Endodermal cell (in vitro differentiated cells): ENCODE measurements around the gene KRTAP2-1. TPM values are rescaled to one million over a fixed set of nuclear protein-coding genes. Genes with fewer than 3 reads are reported as not detected.
"Not testable (repeated sequence)": the region's sequence is repeated elsewhere in the genome, so short reads cannot be mapped to it uniquely, and the experiment has no call there.

Experiments
- DNase-seq: peaks from one replicate; pipeline ENCODE4 v3.0.0-alpha.2; 2017
- H3K27ac ChIP-seq: 2 replicates; pipeline ENCODE4 v1.5.1; 2013; ENCODE audit warnings: mild to moderate bottlenecking, low read depth, low read length, moderate library complexity
- H3K27me3 ChIP-seq: 2 replicates; pipeline ENCODE4 v1.6.1; 2013; ENCODE audit warnings: mild to moderate bottlenecking, low read length, moderate library complexity; ENCODE audit not compliant: insufficient read depth, control insufficient read depth, poor library complexity, severe bottlenecking
- H3K36me3 ChIP-seq: 2 replicates; pipeline ENCODE4 v1.7.0; 2013; ENCODE audit warnings: mild to moderate bottlenecking, low read length, moderate library complexity; ENCODE audit not compliant: control insufficient read depth, insufficient read depth
- H3K4me1 ChIP-seq: one replicate; pipeline ENCODE4 v1.7.0; 2013; ENCODE audit warnings: low read length; ENCODE audit not compliant: control insufficient read depth, insufficient read depth
- H3K4me3 ChIP-seq: 2 replicates; pipeline ENCODE4 v1.5.1; 2013; ENCODE audit warnings: mild to moderate bottlenecking, low read length, moderate library complexity
- H3K9ac ChIP-seq: 2 replicates; pipeline ENCODE4 v1.6.1; 2013; ENCODE audit warnings: mild to moderate bottlenecking, low read length, moderate library complexity; ENCODE audit not compliant: poor library complexity, severe bottlenecking; ENCODE audit errors: extremely low read depth
- H3K9me3 ChIP-seq: 2 replicates; pipeline ENCODE4 v1.6.1; 2013; ENCODE audit warnings: mild to moderate bottlenecking, low read length, moderate library complexity; ENCODE audit not compliant: control insufficient read depth
- H3K27ac Mint-ChIP-seq: 2 replicates; pipeline ENCODE4 v1.8.0; 2020; ENCODE audit warnings: mixed read lengths
- H3K27me3 Mint-ChIP-seq: 2 replicates; pipeline ENCODE4 v1.8.0; 2021; ENCODE audit warnings: mild to moderate bottlenecking, mixed read lengths; ENCODE audit not compliant: insufficient read depth
- H3K36me3 Mint-ChIP-seq: 2 replicates; pipeline ENCODE4 v1.8.0; 2020; ENCODE audit warnings: low read depth, mixed read lengths
- H3K4me1 Mint-ChIP-seq: 2 replicates; pipeline ENCODE4 v1.8.0; 2020; ENCODE audit warnings: mixed read lengths
- H3K4me3 Mint-ChIP-seq: 2 replicates; pipeline ENCODE4 v1.8.0; 2020; ENCODE audit warnings: mild to moderate bottlenecking, moderate library complexity, mixed read lengths
- H3K9me3 Mint-ChIP-seq: 2 replicates; pipeline ENCODE4 v1.8.0; 2020; ENCODE audit warnings: mild to moderate bottlenecking, mixed read lengths
- CTCF ChIP-seq: fragments of 200-600 bp; sonication (generic); conservative IDR thresholded peaks from 2 replicates; pipeline ENCODE4 v1.5.0; 2021; ENCODE audit warnings: antibody characterized with exemption, mild to moderate bottlenecking
- WGBS, 2 experiments: methylation state at CpG; one replicate each; pipeline versions ENCODE4 v1.1.5 to v1.1.7; 2013; ENCODE audit warnings: missing lambda C conversion rate in 2 of 2, mixed read lengths in 1 of 2; ENCODE audit not compliant: insufficient coverage in 1 of 2, insufficient read length in 1 of 2; 5-methylcytosine and 5-hydroxymethylcytosine counted together
- total RNA-seq, 2 donors: library from RNA; stranded (reverse); fragmentation: NEBNext Ultra II Directional in 1 of 2; extraction: Animal tissue kit (Norgen Biotek cat#: 25700) in 1 of 2; gene quantifications; 2 replicates in 1 of 2; 3 replicates in 1 of 2; pipeline ENCODE4 v1.2.1, GENCODE V29; 2021

The KRTAP2-1 gene
- total RNA-seq, 2 donors from 2014 or later: not detected

DNA sequence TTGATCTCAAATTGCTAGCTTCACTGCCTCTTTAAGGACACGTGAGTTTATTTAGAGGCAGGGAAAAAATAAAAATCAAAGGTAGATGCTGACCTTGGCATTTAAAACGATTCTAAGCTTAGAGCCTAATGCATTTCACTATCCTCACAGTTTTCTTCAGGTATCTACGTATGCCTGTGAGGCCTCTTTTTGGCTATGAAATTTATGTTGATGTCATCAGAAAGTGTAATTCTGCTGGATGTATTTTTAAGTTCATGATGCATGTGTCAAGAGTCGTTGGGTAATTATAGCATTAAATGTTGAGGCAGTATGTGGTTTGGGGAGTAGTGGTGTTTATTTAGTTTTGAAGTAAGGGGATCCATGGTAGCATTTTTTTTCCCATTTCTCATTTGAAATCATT, 43.2 kb downstream of the KRTAP2-1 start:
- Mint-ChIP-seq H3K27ac (no peak overlapping the region), H3K36me3 (no peaks in the 10 kb centered on the region), H3K27me3 (no peaks in the 10 kb centered on the region), H3K9me3 (no peaks in the 10 kb centered on the region), H3K4me3 (no peak overlapping the region), H3K4me1 (peaks cover 5% of the 10 kb centered on the region)
- WGBS, 2 experiments: 87 to 100% methylated on average over 2 to 4 of the region's 4 CpGs
- H3K27ac ChIP-seq: no peak overlapping the region
- DNase-seq: no peak
- peaks cover 5% of the 10 kb centered on the region for H3K4me1 ChIP-seq
- H3K27me3 ChIP-seq: no peaks in the 10 kb centered on the region
- no peak for TF ChIP-seq CTCF
- H3K9me3 ChIP-seq: no peaks in the 10 kb centered on the region
- no peak overlapping the region for H3K9ac ChIP-seq
- H3K4me3 ChIP-seq: no peak overlapping the region
- H3K36me3 ChIP-seq: no peaks in the 10 kb centered on the region

DNA sequence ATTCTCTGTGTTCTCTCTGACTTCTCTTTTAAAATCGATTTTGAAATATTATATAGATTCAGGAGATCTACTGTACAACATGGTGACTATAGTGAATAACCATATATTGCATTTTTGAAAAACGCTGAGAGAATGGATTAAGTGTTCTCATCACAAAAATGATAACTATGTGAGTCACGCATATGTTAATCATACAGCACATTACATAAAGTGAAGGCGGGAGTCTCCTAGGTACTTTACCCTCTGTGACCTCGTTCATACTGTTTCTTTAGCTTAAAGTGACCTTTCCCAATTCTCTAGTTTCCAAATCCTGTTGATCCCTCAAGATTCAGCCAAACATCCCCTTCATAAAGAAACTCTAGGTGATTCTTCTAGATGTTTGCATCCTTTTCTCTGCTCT, 44.3 kb downstream of the KRTAP2-1 start:
- H3K9me3 ChIP-seq: no peaks in the 10 kb centered on the region
- no peaks in the 10 kb centered on the region for H3K4me1 Mint-ChIP-seq
- no peak overlapping the region for H3K27ac Mint-ChIP-seq
- no peak overlapping the region for H3K4me3 ChIP-seq
- H3K36me3 Mint-ChIP-seq: no peaks in the 10 kb centered on the region
- no peak overlapping the region for H3K4me3 Mint-ChIP-seq
- TF ChIP-seq CTCF: no peak
- no peak overlapping the region for H3K27ac ChIP-seq
- DNase-seq: no peak
- H3K27me3 ChIP-seq: no peaks in the 10 kb centered on the region
- no peaks in the 10 kb centered on the region for H3K27me3 Mint-ChIP-seq
- H3K9ac ChIP-seq: no peak overlapping the region
- no peaks in the 10 kb centered on the region for H3K4me1 ChIP-seq
- WGBS, 2 experiments: 82 to 87% methylated on average over 3 to 5 of the region's 5 CpGs
- H3K36me3 ChIP-seq: no peaks in the 10 kb centered on the region
- no peaks in the 10 kb centered on the region for H3K9me3 Mint-ChIP-seq

- no peaks in the 10 kb centered on the region for H3K9me3 Mint-ChIP-seq
- Histone ChIP-seq H3K9ac (no peak overlapping the region), H3K9me3 (no peaks in the 10 kb centered on the region), H3K4me1 (no peaks in the 10 kb centered on the region), H3K27me3 (no peaks in the 10 kb centered on the region), H3K27ac (no peak overlapping the region), H3K4me3 (no peak overlapping the region), H3K36me3 (no peaks in the 10 kb centered on the region)
- no peak overlapping the region for H3K27ac Mint-ChIP-seq
- H3K4me3 Mint-ChIP-seq: no peak overlapping the region
- H3K36me3 Mint-ChIP-seq: no peaks in the 10 kb centered on the region
- no peaks in the 10 kb centered on the region for H3K27me3 Mint-ChIP-seq
- H3K4me1 Mint-ChIP-seq: no peaks in the 10 kb centered on the region
- TF ChIP-seq CTCF: no peak
- DNase-seq: no peak
- WGBS, 2 experiments: 83 to 93% methylated on average over 1 to 4 of the region's 4 CpGs
These were observed 45.3 kb downstream of the KRTAP2-1 start for GRCh38 chr17:41001795-41002194.

GRCh38 chr17:40999563-40999962, 47.6 kb downstream of the KRTAP2-1 start, which contains the start of gene KRTAP3-2:
Gene KRTAP3-2 (minus strand): TSS chr17:40999906. CDS start chr17:40999853, 53 bp downstream.
- not testable (repeated sequence) for H3K4me3 ChIP-seq, H3K36me3 Mint-ChIP-seq, H3K9ac ChIP-seq, H3K4me1 ChIP-seq, H3K9me3 ChIP-seq, DNase-seq, H3K9me3 Mint-ChIP-seq, H3K27me3 ChIP-seq, H3K27ac Mint-ChIP-seq, H3K27me3 Mint-ChIP-seq, H3K36me3 ChIP-seq, H3K4me3 Mint-ChIP-seq, H3K27ac ChIP-seq, H3K4me1 Mint-ChIP-seq
- 94 to 95% methylated on average over 2 to 5 of the region's 6 CpGs for WGBS, 2 experiments
